HG03354 (cell line): Measurements from ENCODE around the gene DNAJC10.
"Not testable (repeated sequence)": the region's sequence is repeated elsewhere in the genome, so short reads cannot be mapped to it uniquely, and the experiment has no call there.

Experiments used
- ATAC-seq: cut with Tn5 transposase; IDR thresholded peaks from one replicate; pipeline ENCODE4 v1.9.1; 2021; ENCODE audit warnings: mild to moderate bottlenecking; ENCODE audit not compliant: unreplicated experiment, poor library complexity, severe bottlenecking

Gene DNAJC10

GRCh38 chr2:182715892-182716649 lies at the start of gene DNAJC10:
Gene DNAJC10, plus strand, starts transcription at chr2:182716257. Its CDS starts 1,830 bp downstream, at chr2:182718087.
- peak; percentile 84 for ATAC-seq

GRCh38 chr2:182666674-182667314 lies 49.3 kb upstream of the DNAJC10 start:
- ATAC-seq = peak; percentile 92

GRCh38 chr2:182667315-182667695 lies 48.8 kb upstream of the DNAJC10 start:
- peak; percentile 23 for ATAC-seq

- ATAC-seq = no peak
Measured at GRCh38 chr2:182668671-182669070, 47.4 kb upstream of the DNAJC10 start.

- ATAC-seq = no peak
Measured at GRCh38 chr2:182672466-182673165, 43.4 kb upstream of the DNAJC10 start.

GRCh38 chr2:182680837-182681236 lies 35.2 kb upstream of the DNAJC10 start:
- ATAC-seq = no peak

GRCh38 chr2:182682210-182682609 lies 33.8 kb upstream of the DNAJC10 start:
- no peak for ATAC-seq

- no peak for ATAC-seq
Measured at GRCh38 chr2:182685559-182685958, 30.5 kb upstream of the DNAJC10 start.

- not testable (repeated sequence) for ATAC-seq
Measured at GRCh38 chr2:182686763-182687162, 29.3 kb upstream of the DNAJC10 start.

GRCh38 chr2:182694189-182694588 lies 21.9 kb upstream of the DNAJC10 start:
- ATAC-seq = no peak

GRCh38 chr2:182695776-182696175 lies 20.3 kb upstream of the DNAJC10 start:
- ATAC-seq = no peak

GRCh38 chr2:182698671-182699070 lies 17.4 kb upstream of the DNAJC10 start:
- no peak for ATAC-seq

GRCh38 chr2:182705761-182706160 lies 10.3 kb upstream of the DNAJC10 start:
- ATAC-seq = no peak

- no peak for ATAC-seq
Measured at GRCh38 chr2:182706751-182707150, 9.3 kb upstream of the DNAJC10 start.

- ATAC-seq = no peak
Measured at GRCh38 chr2:182713601-182714000, 2.5 kb upstream of the DNAJC10 start.

GRCh38 chr2:182715121-182715891 lies 751 bp upstream of the DNAJC10 start:
- no peak for ATAC-seq

- ATAC-seq = peak; percentile 3
Measured at GRCh38 chr2:182716650-182716979, 558 bp downstream of the DNAJC10 start.

- peak; percentile 38 for ATAC-seq
Measured at GRCh38 chr2:182717416-182717815, 1.4 kb downstream of the DNAJC10 start.

GRCh38 chr2:182717816-182718215 lies 1.8 kb downstream of the DNAJC10 start:
- ATAC-seq = no peak

- ATAC-seq = no peak
Measured at GRCh38 chr2:182718459-182718858, 2.4 kb downstream of the DNAJC10 start.
